Measurements from ENCODE around the gene FLNC.

The FLNC gene

GRCh38 chr7:128811631-128812430 is 18.4 kb upstream of the FLNC start:
- Mint-ChIP-seq H3K27ac (no peak overlapping the region), H3K27me3 (peaks cover 9% of the 10 kb centered on the region), H3K4me1 (no peaks in the 10 kb centered on the region), H3K4me3 (no peak overlapping the region), H3K36me3 (no peaks in the 10 kb centered on the region), H3K9me3 (no peaks in the 10 kb centered on the region)
- DNase-seq: no peak
- CTCF ChIA-PET: no interaction called here

GRCh38 chr7:128812514-128813168 is 17.6 kb upstream of the FLNC start:
- CTCF ChIA-PET: no interaction called here
- Mint-ChIP-seq H3K4me1 (no peaks in the 10 kb centered on the region), H3K4me3 (no peak overlapping the region), H3K9me3 (no peaks in the 10 kb centered on the region), H3K36me3 (no peaks in the 10 kb centered on the region), H3K27me3 (peaks cover 9% of the 10 kb centered on the region), H3K27ac (no peak overlapping the region)
- DNase-seq: no peak

DNA sequence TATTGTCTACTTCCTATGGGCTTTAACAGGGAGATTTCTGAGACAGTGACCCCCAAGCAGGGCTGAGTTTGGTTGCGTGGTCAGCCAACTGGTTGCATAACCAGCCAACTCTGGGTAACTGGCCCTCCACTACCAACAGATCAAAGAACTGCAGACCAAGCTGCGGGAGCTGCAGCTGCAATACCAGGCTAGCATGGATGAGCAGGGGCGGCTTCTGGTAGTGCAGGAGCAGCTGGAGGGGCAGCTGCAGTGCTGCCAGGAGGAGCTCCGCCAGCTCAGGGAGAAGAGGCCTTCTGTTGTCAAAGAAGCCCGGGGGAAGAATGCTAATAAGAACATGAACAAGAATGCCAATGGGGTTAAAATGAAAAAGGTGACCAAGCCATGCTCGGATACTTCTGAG is 15.7 kb upstream of the FLNC start:
- no peak for DNase-seq
- Mint-ChIP-seq H3K9me3 (no peaks in the 10 kb centered on the region), H3K36me3 (no peaks in the 10 kb centered on the region), H3K4me3 (no peak overlapping the region), H3K27me3 (peaks cover 16% of the 10 kb centered on the region), H3K4me1 (no peaks in the 10 kb centered on the region), H3K27ac (no peak overlapping the region)
- CTCF ChIA-PET: interaction anchor here (1.2 kb wide), 1 partner anchor 16 kb away, joined by 4 read pairs; no protein-coding TSS in a partner anchor

- peaks cover 6% of the 10 kb centered on the region for H3K4me1 Mint-ChIP-seq
- no peaks in the 10 kb centered on the region for H3K36me3 Mint-ChIP-seq
- H3K27ac Mint-ChIP-seq: no peak overlapping the region
- DNase-seq: no peak
- no peak overlapping the region for H3K4me3 Mint-ChIP-seq
- H3K27me3 Mint-ChIP-seq: peaks cover 17% of the 10 kb centered on the region
- CTCF ChIA-PET: interaction anchor here (1.2 kb wide), 1 partner anchor 17 kb away, joined by 4 read pairs; no protein-coding TSS in a partner anchor
- H3K9me3 Mint-ChIP-seq: no peaks in the 10 kb centered on the region
Observed at GRCh38 chr7:128815289-128815942, 14.8 kb upstream of the FLNC start.

- CTCF ChIA-PET: interaction anchor here (1.1 kb wide), 1 partner anchor 23 kb away, joined by 6 read pairs; no protein-coding TSS in a partner anchor
- Mint-ChIP-seq H3K27me3 (peaks cover 33% of the 10 kb centered on the region), H3K36me3 (no peaks in the 10 kb centered on the region), H3K27ac (no peak overlapping the region), H3K9me3 (no peaks in the 10 kb centered on the region), H3K4me1 (peaks cover 6% of the 10 kb centered on the region), H3K4me3 (no peak overlapping the region)
- no peak for DNase-seq
Observed at GRCh38 chr7:128818694-128819093, 11.5 kb upstream of the FLNC start.

- Mint-ChIP-seq H3K36me3 (no peaks in the 10 kb centered on the region), H3K27ac (no peak overlapping the region), H3K4me1 (peaks cover 6% of the 10 kb centered on the region), H3K4me3 (no peak overlapping the region), H3K9me3 (no peaks in the 10 kb centered on the region), H3K27me3 (peaks cover 29% of the 10 kb centered on the region)
- CTCF ChIA-PET: interaction anchor here (1.8 kb wide), 1 partner anchor 62 kb away, joined by 5 read pairs; no protein-coding TSS in a partner anchor
- no peak for DNase-seq
Observed at GRCh38 chr7:128821724-128822123, 8.5 kb upstream of the FLNC start.

DNA sequence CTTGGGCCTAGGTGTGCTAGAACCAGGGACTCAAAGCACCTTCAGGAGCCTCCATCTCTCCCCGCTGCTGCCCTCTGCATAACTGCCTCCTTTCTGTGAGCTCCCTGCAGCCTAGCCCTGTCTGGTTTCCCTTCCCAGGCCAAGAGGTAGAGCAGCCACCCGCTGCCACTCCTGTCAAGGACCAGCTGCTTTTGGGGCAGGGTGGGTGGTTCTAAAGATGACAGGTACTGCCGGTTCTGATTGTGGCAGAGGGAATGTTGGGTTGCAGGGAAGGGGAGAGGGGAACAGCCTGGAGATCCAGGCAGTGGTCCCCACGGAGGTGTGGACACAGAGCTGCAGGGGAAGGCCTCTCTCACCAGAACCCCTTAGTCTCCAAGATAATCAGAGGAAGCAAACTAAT is 3.7 kb upstream of the FLNC start:
- Mint-ChIP-seq H3K9me3 (no peaks in the 10 kb centered on the region), H3K36me3 (no peaks in the 10 kb centered on the region), H3K4me1 (peaks cover 12% of the 10 kb centered on the region), H3K27ac (no peak overlapping the region), H3K27me3 (peaks cover 60% of the 10 kb centered on the region), H3K4me3 (no peak overlapping the region)
- DNase-seq: no peak
- CTCF ChIA-PET: interaction anchor here (0.9 to 1.2 kb wide), 2 partner anchors 9 to 16 kb away, joined by 3 to 4 read pairs; no protein-coding TSS in a partner anchor

DNA sequence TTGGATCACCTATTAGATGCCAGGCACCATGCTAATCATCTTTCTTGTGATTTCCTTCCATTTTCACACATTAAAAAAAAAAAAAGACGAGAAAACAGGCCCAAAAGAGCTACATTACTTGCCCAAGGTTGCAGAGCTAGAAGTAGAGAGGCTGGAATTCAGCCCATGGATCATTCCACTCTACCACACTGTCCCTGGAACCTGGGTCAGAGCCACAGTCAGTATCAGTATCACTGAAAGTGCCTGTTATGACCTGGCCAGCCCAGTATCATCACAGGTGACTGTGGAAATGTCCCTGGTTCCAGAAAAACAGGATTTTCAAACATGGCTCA is 3.3 kb upstream of the FLNC start:
- H3K27me3 Mint-ChIP-seq: peaks cover 60% of the 10 kb centered on the region
- H3K36me3 Mint-ChIP-seq: no peaks in the 10 kb centered on the region
- no peak overlapping the region for H3K27ac Mint-ChIP-seq
- no peaks in the 10 kb centered on the region for H3K9me3 Mint-ChIP-seq
- CTCF ChIA-PET: interaction anchor here (0.9 to 1.2 kb wide), 2 partner anchors 9 to 15 kb away, joined by 3 to 4 read pairs; no protein-coding TSS in a partner anchor
- no peak overlapping the region for H3K4me3 Mint-ChIP-seq
- H3K4me1 Mint-ChIP-seq: peaks cover 14% of the 10 kb centered on the region
- no peak for DNase-seq

- Mint-ChIP-seq H3K36me3 (no peaks in the 10 kb centered on the region), H3K4me3 (no peak overlapping the region), H3K27me3 (peaks cover 65% of the 10 kb centered on the region), H3K4me1 (peaks cover 14% of the 10 kb centered on the region), H3K27ac (no peak overlapping the region), H3K9me3 (no peaks in the 10 kb centered on the region)
- CTCF ChIA-PET: interaction anchor here (1.2 kb wide), 2 partner anchors 15 to 59 kb away, joined by 3 to 4 read pairs; no protein-coding TSS in a partner anchor
- no peak for DNase-seq
Observed at GRCh38 chr7:128827248-128827958, 2.8 kb upstream of the FLNC start.

DNA sequence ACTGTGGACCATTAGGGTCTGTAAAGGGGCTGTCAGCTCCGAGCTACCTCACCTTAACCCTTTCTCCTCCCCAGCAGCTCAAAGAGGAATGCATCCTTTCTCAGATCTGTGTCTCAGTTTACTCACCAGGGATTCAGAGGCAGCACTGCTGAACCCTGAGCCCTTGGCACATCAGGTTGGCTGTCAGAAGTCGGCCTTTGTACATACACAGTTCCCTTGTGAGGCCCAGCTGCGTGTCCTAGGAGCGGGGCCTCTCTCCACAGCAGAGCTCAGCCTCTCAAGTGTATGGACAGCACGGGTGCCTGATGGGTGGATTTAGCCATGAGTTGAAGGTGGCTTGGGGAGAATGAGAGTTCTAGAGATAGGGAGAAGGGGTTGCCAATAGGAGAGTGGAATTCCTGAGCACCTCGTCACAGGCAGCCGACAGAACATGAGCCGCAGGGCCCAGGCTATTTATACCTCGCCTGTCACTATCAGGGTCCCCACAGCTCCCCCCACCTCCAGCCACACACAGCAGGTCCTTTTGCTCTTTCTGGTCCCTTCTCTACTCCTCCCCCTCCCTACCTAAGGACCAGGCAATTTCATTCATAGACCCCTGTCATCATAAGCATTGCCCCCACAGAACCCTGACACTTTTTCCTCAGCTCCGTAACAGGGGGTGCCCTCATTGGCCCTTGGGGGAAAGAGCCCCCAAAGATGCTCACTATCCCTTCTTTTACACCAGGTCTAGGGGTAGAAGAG is 2.1 kb upstream of the FLNC start:
- Mint-ChIP-seq H3K27me3 (peaks cover 68% of the 10 kb centered on the region), H3K36me3 (no peaks in the 10 kb centered on the region), H3K4me3 (no peak overlapping the region), H3K4me1 (peaks cover 14% of the 10 kb centered on the region), H3K9me3 (no peaks in the 10 kb centered on the region), H3K27ac (no peak overlapping the region)
- CTCF ChIA-PET: interaction anchor here (1.2 kb wide), 1 partner anchor 58 kb away, joined by 3 read pairs; no protein-coding TSS in a partner anchor
- DNase-seq: no peak

DNA sequence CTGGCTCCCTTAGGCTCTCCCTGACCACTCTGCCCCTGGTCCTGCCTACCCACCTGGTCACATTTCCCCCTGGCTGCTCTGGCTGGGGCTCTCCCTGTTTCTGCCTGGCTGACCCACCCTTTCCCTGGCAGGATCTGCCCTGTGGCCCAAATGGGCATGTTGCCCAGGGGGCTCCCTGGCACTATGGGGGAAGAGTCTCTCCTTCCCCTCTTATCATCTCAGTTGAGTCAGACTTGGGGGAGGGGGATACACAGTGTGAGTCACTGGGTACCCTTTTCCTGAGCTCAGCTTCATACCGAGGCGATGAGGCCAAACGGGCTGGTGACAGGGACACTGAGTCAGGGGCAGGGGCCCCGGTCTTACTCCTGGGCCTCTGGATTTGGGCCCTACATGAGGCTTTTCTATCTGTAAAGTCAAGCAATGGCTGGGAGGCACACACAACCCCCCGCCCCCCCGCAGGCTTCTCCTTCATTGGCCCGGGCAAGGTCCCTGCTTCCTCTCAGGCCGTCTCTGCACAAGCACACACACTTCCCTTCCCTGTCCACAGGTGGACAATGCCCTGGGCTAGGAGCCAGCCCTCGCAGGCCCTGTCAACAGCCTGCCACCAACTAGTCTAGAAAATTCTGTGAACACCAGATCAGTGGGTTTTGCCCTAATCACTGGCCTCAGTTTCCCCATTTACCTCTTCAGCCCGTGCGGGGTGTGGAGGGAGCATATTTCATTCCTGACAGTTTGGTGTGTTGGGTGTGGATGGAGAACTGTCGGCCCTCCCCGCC is 627 bp upstream of the FLNC start:
- H3K4me3 Mint-ChIP-seq: peak overlapping the region; percentile 31
- H3K4me1 Mint-ChIP-seq: peaks cover 14% of the 10 kb centered on the region
- H3K9me3 Mint-ChIP-seq: no peaks in the 10 kb centered on the region
- CTCF ChIA-PET: no interaction called here
- no peaks in the 10 kb centered on the region for H3K36me3 Mint-ChIP-seq
- no peak for DNase-seq
- H3K27ac Mint-ChIP-seq: no peak overlapping the region
- H3K27me3 Mint-ChIP-seq: peaks cover 79% of the 10 kb centered on the region

GRCh38 chr7:128831178-128831993 is 1.2 kb downstream of the FLNC start:
- Mint-ChIP-seq H3K4me3 (no peak overlapping the region), H3K27me3 (peaks cover 82% of the 10 kb centered on the region), H3K9me3 (no peaks in the 10 kb centered on the region), H3K27ac (no peak overlapping the region), H3K4me1 (peaks cover 14% of the 10 kb centered on the region), H3K36me3 (no peaks in the 10 kb centered on the region)
- CTCF ChIA-PET: interaction anchor here (0.9 to 2.9 kb wide), 4 partner anchors 10 to 52 kb away, joined by 4 to 9 read pairs (median 6); no protein-coding TSS in a partner anchor
- DNase-seq: no peak
